Measurements from ENCODE around the gene SCAF8.
"Not testable (repeated sequence)": the region's sequence is repeated elsewhere in the genome, so short reads cannot be mapped to it uniquely, and the experiment has no call there.

The SCAF8 gene

GRCh38 chr6:154733183-154733625 is at the start of gene SCAF8:
SCAF8 (plus strand) TSS chr6:154733416; CDS start chr6:154733901, 485 bp downstream.
- DNase-seq (ENCODE audit: low spot score): peak; percentile 94

- peak; percentile 63 for DNase-seq (ENCODE audit: low spot score)
Measured at GRCh38 chr6:154683756-154684523, 49.3 kb upstream of the SCAF8 start.

GRCh38 chr6:154686162-154686561 is 47.1 kb upstream of the SCAF8 start:
- no peak for DNase-seq (ENCODE audit: low spot score)

- DNase-seq (ENCODE audit: low spot score): no peak
Measured at GRCh38 chr6:154689493-154690255, 43.5 kb upstream of the SCAF8 start.

- no peak for DNase-seq (ENCODE audit: low spot score)
Measured at GRCh38 chr6:154690857-154691256, 42.4 kb upstream of the SCAF8 start.

GRCh38 chr6:154696661-154697060 is 36.6 kb upstream of the SCAF8 start:
- DNase-seq (ENCODE audit: low spot score): no peak

GRCh38 chr6:154703124-154703523 is 30.1 kb upstream of the SCAF8 start:
- no peak for DNase-seq (ENCODE audit: low spot score)

GRCh38 chr6:154705471-154706113 is 27.6 kb upstream of the SCAF8 start:
- DNase-seq (ENCODE audit: low spot score): no peak

- DNase-seq (ENCODE audit: low spot score): no peak
Measured at GRCh38 chr6:154706389-154706788, 26.8 kb upstream of the SCAF8 start.

GRCh38 chr6:154709621-154710020 is 23.6 kb upstream of the SCAF8 start:
- no peak for DNase-seq (ENCODE audit: low spot score)

GRCh38 chr6:154710689-154711088 is 22.5 kb upstream of the SCAF8 start:
- no peak for DNase-seq (ENCODE audit: low spot score)

- no peak for DNase-seq (ENCODE audit: low spot score)
Measured at GRCh38 chr6:154715446-154715845, 17.8 kb upstream of the SCAF8 start.

- DNase-seq (ENCODE audit: low spot score): not testable (repeated sequence)
Measured at GRCh38 chr6:154716350-154716749, 16.9 kb upstream of the SCAF8 start.

GRCh38 chr6:154719433-154719832 is 13.8 kb upstream of the SCAF8 start:
- DNase-seq (ENCODE audit: low spot score): no peak

- DNase-seq (ENCODE audit: low spot score): no peak
Measured at GRCh38 chr6:154719854-154720253, 13.4 kb upstream of the SCAF8 start.

GRCh38 chr6:154721460-154721859 is 11.8 kb upstream of the SCAF8 start:
- DNase-seq (ENCODE audit: low spot score): no peak

GRCh38 chr6:154726887-154727286 is 6.3 kb upstream of the SCAF8 start:
- DNase-seq (ENCODE audit: low spot score): no peak

- no peak for DNase-seq (ENCODE audit: low spot score)
Measured at GRCh38 chr6:154731296-154732218, 1.7 kb upstream of the SCAF8 start.

GRCh38 chr6:154732538-154733182 is 556 bp upstream of the SCAF8 start:
- DNase-seq (ENCODE audit: low spot score): no peak

GRCh38 chr6:154733626-154734382 is 588 bp downstream of the SCAF8 start:
- DNase-seq (ENCODE audit: low spot score): peak; percentile 99

All from GM03348 (cell line).